Ovary (tissue), 9 donors: ENCODE measurements around the gene CPNE9. TPM values are rescaled to one million over a fixed set of nuclear protein-coding genes. Genes with fewer than 3 reads are reported as not detected.

ENCODE experiments used
- DNase-seq, 5 donors: peaks; one replicate each; pipeline ENCODE4 v3.0.0-alpha.2; 2019 to 2020
- H3K27ac ChIP-seq, 2 donors: fragments of 200-600 bp; one replicate each; pipeline versions ENCODE4 v1.5.1 to v1.8.0; 2019 to 2022
- H3K27me3 ChIP-seq: fragments of 200-600 bp; one replicate; pipeline ENCODE4 v1.8.0; 2022
- H3K36me3 ChIP-seq: fragments of 200-600 bp; sonication (generic); one replicate; pipeline ENCODE4 v1.5.1; 2019
- H3K4me1 ChIP-seq: one replicate; pipeline ENCODE4 v1.8.1; 2013; ENCODE audit warnings: mild to moderate bottlenecking, moderate library complexity; ENCODE audit not compliant: insufficient read depth
- H3K4me3 ChIP-seq: fragments of 200-600 bp; sonication (generic); one replicate; pipeline ENCODE4 v1.5.1; 2017
- H3K9me3 ChIP-seq, 2 donors: fragments of 200-600 bp in 1 of 2; sonication (generic) in 1 of 2; one replicate each; pipeline versions ENCODE4 v1.5.1 to v1.8.1; 2013 to 2019; ENCODE audit warnings: mild to moderate bottlenecking in 1 of 2, moderate library complexity in 1 of 2
- EP300 ChIP-seq: sonication (generic); formaldehyde crosslinking; IDR thresholded peaks from one replicate; pipeline ENCODE4 v1.6.1; 2017; ENCODE audit warnings: antibody characterized with exemption
- POLR2A ChIP-seq: fragments of 450-650 bp; IDR thresholded peaks from one replicate; pipeline ENCODE4 v1.6.1; 2017; ENCODE audit warnings: antibody characterized with exemption, mild to moderate bottlenecking, moderate library complexity
- WGBS, 3 donors: extraction: QIAGEN DNeasy Blood & Tissue Kit in 1 of 3; methylation state at CpG; one replicate each; pipeline versions ENCODE4 v1.1.5 to v1.1.7; 2013 to 2017; 5-methylcytosine and 5-hydroxymethylcytosine counted together
- intact Hi-C, 4 donors: fragments of 100-400 bp; cut with DNase I; formaldehyde crosslinking; loops; one replicate each; pipeline versions ENCODE4 v1.11.0 to v1.15.1; 2022 to 2023
- polyA plus RNA-seq, 2 donors: library from polyadenylated mRNA; stranded (reverse); fragments of 200-250 nt in 1 of 2; fragments of 350-450 nt in 1 of 2; fragmentation: Illumina TruSeq in 1 of 2; extraction: RNeasy Lipid Tissue Mini Kit (QIAGEN cat#74804) in 1 of 2; gene quantifications; one replicate each; pipeline ENCODE4 v1.2.3, GENCODE V29; 2013 to 2014
- total RNA-seq, 7 donors: library from RNA; depleted of rRNA in 2 of 7; stranded (reverse); fragments of >200 nt in 2 of 7; fragmentation: NEBNext Ultra II Directional in 3 of 7; extraction: Animal tissue kit (Norgen Biotek cat#: 25700) in 3 of 7; gene quantifications; one replicate each; pipeline versions ENCODE4 v1.1.0 to v1.2.4, GENCODE V29; 2016 to 2023
- TF ChIP-seq, protein P1 (sequence below), 3 donors: fragments of 450-650 bp in 2 of 3; fragments of 200-600 bp in 1 of 3; IDR thresholded peaks; one replicate each; pipeline versions ENCODE4 v1.5.1 to v1.8.0; 2016 to 2022; ENCODE audit warnings: antibody characterized with exemption in 3 of 3, mild to moderate bottlenecking in 1 of 3
- donor health status: DM: no; HTN: no; CAD: no; lungs with moderate emphysema.
- donor health status: DM: no; HTN: no; CAD: no.
- donor health status: Bipolar disorder and iron deficiency.
- donor health status: DM: yes; HTN: yes; CAD: no.
- donor health status: DM: no; HTN: no; CAD: no.
- donor health status: DM: yes; HTN: yes; CAD: no.

Gene CPNE9
- total and polyA plus RNA-seq, 9 donors, result 0.07 TPM; not detected in 8

DNA sequence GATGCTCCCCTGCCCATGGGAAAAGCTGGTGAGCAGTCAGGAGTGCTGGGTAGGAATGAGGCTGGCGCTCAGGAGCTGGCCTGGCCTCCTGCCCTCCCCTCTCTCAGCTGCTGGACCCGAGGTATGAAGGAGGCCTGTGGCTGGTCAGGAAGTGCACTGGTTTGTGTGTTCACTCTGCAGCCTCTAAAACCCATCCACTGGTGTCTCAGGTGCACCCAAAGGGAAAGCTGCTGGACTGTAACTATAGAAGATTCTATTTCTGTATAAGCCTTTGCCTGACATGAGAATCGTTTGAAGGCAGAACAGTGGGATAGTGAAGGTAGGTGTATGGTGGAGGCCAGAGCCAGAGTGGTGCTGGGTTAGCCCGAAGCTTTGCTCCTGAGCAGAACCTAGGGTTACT lies 5.7 kb upstream of the CPNE9 start:
- no peaks in the 10 kb centered on the region for H3K4me1 ChIP-seq
- no peaks in the 10 kb centered on the region for H3K9me3 ChIP-seq
- TF ChIP-seq POLR2A (no peak), EP300 (no peak)
- TF ChIP-seq, protein P1, sequence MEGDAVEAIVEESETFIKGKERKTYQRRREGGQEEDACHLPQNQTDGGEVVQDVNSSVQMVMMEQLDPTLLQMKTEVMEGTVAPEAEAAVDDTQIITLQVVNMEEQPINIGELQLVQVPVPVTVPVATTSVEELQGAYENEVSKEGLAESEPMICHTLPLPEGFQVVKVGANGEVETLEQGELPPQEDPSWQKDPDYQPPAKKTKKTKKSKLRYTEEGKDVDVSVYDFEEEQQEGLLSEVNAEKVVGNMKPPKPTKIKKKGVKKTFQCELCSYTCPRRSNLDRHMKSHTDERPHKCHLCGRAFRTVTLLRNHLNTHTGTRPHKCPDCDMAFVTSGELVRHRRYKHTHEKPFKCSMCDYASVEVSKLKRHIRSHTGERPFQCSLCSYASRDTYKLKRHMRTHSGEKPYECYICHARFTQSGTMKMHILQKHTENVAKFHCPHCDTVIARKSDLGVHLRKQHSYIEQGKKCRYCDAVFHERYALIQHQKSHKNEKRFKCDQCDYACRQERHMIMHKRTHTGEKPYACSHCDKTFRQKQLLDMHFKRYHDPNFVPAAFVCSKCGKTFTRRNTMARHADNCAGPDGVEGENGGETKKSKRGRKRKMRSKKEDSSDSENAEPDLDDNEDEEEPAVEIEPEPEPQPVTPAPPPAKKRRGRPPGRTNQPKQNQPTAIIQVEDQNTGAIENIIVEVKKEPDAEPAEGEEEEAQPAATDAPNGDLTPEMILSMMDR (IDR thresholded peaks at IDR 0.05), result no peak
- intact Hi-C loops, result no loop called here
- H3K4me3 ChIP-seq, result no peak overlapping the region
- no peaks in the 10 kb centered on the region for H3K27me3 ChIP-seq
- H3K27ac ChIP-seq, result no peak overlapping the region
- H3K36me3 ChIP-seq, result no peaks in the 10 kb centered on the region
- whole genome bisulfite sequencing, 3 donors, result 78 to 84% (median 83%) methylated on average over 4 of the region's 4 CpGs
- DNase-seq, result no peak

DNA sequence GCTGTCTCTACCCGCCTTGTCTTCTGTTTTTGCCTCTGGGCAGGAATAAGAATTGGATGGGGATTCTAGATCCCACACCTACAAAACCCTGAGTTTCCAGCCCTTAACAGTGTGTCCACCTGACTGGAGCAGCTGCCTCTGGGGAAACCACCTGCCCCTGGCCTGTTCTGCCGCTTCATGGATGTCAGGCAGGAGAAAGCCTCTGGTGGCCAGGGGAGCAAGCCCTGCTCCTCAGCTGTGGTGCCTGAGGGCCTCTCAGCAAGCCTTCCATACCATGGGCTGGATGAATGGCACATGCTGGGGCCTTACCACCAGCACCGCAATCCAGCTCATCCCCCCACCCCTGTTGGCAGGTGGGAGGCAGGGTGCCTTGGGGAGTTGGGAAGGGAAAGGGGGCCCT lies 5.3 kb upstream of the CPNE9 start:
- Histone ChIP-seq H3K27ac (no peak overlapping the region), H3K4me3 (no peak overlapping the region), H3K9me3 (no peaks in the 10 kb centered on the region), H3K36me3 (no peaks in the 10 kb centered on the region), H3K4me1 (no peaks in the 10 kb centered on the region), H3K27me3 (no peaks in the 10 kb centered on the region)
- no peak for DNase-seq
- intact Hi-C loops, result no loop called here
- WGBS, 3 donors, result 93 to 96% (median 94%) methylated on average over 3 of the region's 3 CpGs
- TF ChIP-seq POLR2A (no peak), EP300 (no peak)
- TF ChIP-seq, protein P1 (IDR thresholded peaks at IDR 0.05), result no peak

DNA sequence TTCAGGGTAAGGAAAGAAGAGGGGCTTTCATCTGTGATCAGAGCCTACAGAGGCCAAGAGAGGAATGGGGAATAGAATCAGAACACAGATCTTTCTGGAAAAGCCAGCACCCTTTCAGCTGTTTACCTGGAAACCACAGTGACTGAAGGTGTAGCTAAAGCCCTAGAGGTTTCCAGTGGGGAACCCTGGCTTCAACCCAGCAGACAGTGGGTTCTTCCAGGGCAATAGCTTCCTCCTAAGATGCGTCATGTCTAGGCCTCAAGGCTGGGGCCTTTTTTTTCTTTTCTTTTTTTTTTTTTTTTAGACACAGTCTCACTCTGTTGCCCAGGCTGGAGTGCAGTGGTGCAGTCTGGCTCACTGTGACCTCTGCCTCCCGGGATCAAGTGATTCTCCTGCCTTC lies 3.1 kb upstream of the CPNE9 start:
- Histone ChIP-seq H3K36me3 (no peaks in the 10 kb centered on the region), H3K4me3 (no peak overlapping the region), H3K27me3 (no peaks in the 10 kb centered on the region), H3K27ac (no peak overlapping the region), H3K4me1 (peaks cover 6% of the 10 kb centered on the region), H3K9me3 (no peaks in the 10 kb centered on the region)
- no peak for DNase-seq
- TF ChIP-seq, protein P1 (IDR thresholded peaks at IDR 0.05), result no peak
- no peak for TF ChIP-seq EP300
- no peak for TF ChIP-seq POLR2A
- 83 to 89% (median 84%) methylated on average over 2 of the region's 2 CpGs for WGBS, 3 donors
- intact Hi-C loops, result no loop called here

DNA sequence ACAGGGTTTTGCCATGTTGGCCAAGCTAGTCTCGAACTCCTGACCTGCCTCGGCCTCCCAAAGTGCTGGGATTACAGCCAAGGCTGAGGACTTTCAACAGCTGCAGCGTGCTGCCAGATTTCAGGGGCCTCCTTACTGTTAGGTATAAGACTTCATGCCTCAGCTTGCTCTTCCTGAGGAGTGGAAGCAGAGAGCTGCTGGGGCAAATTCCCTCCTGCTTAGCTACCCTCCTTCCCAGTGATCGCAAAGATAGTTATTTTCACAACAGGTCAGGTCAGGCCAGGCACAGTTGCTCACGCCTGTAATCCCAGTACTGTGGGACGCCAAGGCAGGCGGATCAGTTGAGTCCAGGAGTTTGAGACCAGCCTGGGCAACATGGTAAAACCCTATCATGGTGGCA lies 2.6 kb upstream of the CPNE9 start:
- Histone ChIP-seq H3K4me3 (no peak overlapping the region), H3K27me3 (no peaks in the 10 kb centered on the region), H3K27ac (no peak overlapping the region), H3K9me3 (no peaks in the 10 kb centered on the region), H3K4me1 (peaks cover 6% of the 10 kb centered on the region), H3K36me3 (no peaks in the 10 kb centered on the region)
- intact Hi-C loops, result no loop called here
- no peak for DNase-seq
- TF ChIP-seq EP300, result no peak
- TF ChIP-seq POLR2A, result no peak
- TF ChIP-seq, protein P1 (IDR thresholded peaks at IDR 0.05), result no peak
- 78 to 91% (median 86%) methylated on average over 7 of the region's 7 CpGs for WGBS, 3 donors

DNA sequence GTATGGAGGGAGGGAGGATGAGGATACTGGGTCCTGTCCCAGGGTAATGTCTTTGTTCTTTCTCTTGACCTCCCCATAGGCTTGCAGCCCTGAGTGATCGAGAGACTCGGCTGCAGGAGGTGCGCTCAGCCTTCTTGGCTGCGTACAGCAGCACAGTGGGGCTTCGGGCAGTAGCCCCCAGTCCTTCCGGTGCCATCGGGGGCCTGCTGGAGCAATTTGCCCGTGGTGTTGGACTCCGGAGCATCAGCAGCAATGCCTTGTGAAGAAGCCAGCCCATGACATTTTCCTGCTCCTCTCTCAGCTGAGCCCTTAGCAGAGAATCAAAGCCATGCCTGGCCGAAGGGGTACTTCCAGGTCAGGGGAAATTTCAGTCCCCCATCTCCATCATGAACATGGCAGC lies 1.9 kb upstream of the CPNE9 start:
- TF ChIP-seq EP300, result no peak
- TF ChIP-seq, protein P1 (IDR thresholded peaks at IDR 0.05), result no peak
- TF ChIP-seq POLR2A, result no peak
- H3K9me3 ChIP-seq, result no peaks in the 10 kb centered on the region
- WGBS, 3 donors, result 93 to 96% (median 94%) methylated on average over 10 of the region's 10 CpGs
- peaks cover 6% of the 10 kb centered on the region for H3K4me1 ChIP-seq
- no peak overlapping the region for H3K27ac ChIP-seq
- H3K4me3 ChIP-seq, result no peak overlapping the region
- intact Hi-C loops, result no loop called here
- no peak for DNase-seq
- H3K36me3 ChIP-seq, result no peaks in the 10 kb centered on the region
- H3K27me3 ChIP-seq, result no peaks in the 10 kb centered on the region
